ENCODE measurements around the gene DNAH5. TPM values are rescaled to one million over a fixed set of nuclear protein-coding genes. Genes with fewer than 3 reads are reported as not detected.

Gene DNAH5
- total and polyA plus RNA-seq, 2 donors (not counting 3 experiments of a cell fraction or from before 2014, with no cell fraction given): 0.23 to 1.7 TPM

DNA sequence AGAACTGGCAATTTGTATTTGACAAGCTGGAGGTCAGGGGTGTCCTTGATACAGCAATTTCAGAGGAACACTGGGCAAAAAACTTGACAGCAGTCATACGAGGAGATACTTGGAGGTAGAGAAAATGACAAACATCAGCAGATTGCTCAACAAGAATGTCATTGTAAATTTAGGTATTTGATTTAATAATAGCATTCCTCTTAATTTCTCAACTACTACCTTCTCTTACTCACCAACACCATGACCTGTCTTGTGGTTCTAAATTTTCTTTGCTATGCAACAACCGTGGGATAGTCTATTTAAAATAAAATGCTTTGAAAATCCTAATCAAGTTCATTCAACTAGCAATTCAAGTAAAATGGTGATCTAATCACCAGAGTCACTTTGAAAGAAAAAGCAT, 128.4 kb downstream of the DNAH5 start:
- Histone ChIP-seq H3K4me1 (ENCODE audit: control insufficient read depth, extremely low read depth, insufficient read depth, low read length) (no peaks in the 10 kb centered on the region), H3K27me3 (ENCODE audit: control insufficient read depth in 2 of 2, insufficient read depth in 2 of 2, low read length in 2 of 2) (no peaks in the 10 kb centered on the region), H3K36me3 (ENCODE audit: control insufficient read depth in 2 of 2, extremely low read depth in 1 of 2, insufficient read depth in 2 of 2, low read length in 2 of 2) (no peaks in the 10 kb centered on the region), H2AFZ (ENCODE audit: low read depth, low read length) (no peak overlapping the region), H4K20me1 (replicated peaks; ENCODE audit: control insufficient read depth, extremely low read depth, insufficient read depth, low read length) (no peaks in the 10 kb centered on the region), H3K4me3 (replicated peaks in 1 of 3; ENCODE audit: insufficient read depth in 1 of 3, low read depth in 1 of 3, low read length in 3 of 3) (no peak overlapping the region), H3K9ac (replicated peaks; ENCODE audit: extremely low read depth, insufficient read depth, low read length) (no peak overlapping the region), H3K9me1 (replicated peaks; ENCODE audit: control insufficient read depth, extremely low read depth, insufficient read depth, low read length) (no peaks in the 10 kb centered on the region), H3K27ac (ENCODE audit: insufficient read depth, low read depth, low read length) (no peak overlapping the region), H3K4me2 (ENCODE audit: insufficient read depth, low read length) (no peak overlapping the region), H3K9me3 (replicated peaks; ENCODE audit: control insufficient read depth, insufficient read depth, low read length) (no peaks in the 10 kb centered on the region), H3K79me2 (ENCODE audit: control insufficient read depth, insufficient read depth, low read length) (no peaks in the 10 kb centered on the region)
- intact Hi-C loops (cut with micrococcal nuclease) (no loop called here), dilution Hi-C loops (cut with MboI; ENCODE audit: extremely low pct_ligation_motif_present, low sequenced_read_pairs) (no loop called here)
- FAIRE-seq: no peak
- no TSS peak for BruUV-seq (replicated peaks)
- TF ChIP-seq, protein P1, sequence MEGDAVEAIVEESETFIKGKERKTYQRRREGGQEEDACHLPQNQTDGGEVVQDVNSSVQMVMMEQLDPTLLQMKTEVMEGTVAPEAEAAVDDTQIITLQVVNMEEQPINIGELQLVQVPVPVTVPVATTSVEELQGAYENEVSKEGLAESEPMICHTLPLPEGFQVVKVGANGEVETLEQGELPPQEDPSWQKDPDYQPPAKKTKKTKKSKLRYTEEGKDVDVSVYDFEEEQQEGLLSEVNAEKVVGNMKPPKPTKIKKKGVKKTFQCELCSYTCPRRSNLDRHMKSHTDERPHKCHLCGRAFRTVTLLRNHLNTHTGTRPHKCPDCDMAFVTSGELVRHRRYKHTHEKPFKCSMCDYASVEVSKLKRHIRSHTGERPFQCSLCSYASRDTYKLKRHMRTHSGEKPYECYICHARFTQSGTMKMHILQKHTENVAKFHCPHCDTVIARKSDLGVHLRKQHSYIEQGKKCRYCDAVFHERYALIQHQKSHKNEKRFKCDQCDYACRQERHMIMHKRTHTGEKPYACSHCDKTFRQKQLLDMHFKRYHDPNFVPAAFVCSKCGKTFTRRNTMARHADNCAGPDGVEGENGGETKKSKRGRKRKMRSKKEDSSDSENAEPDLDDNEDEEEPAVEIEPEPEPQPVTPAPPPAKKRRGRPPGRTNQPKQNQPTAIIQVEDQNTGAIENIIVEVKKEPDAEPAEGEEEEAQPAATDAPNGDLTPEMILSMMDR (IDR thresholded peaks at IDR 0.05; ENCODE audit: extremely low read depth in 1 of 2, insufficient read depth in 1 of 2, low read depth in 1 of 2, low read length in 2 of 2): no peak
- TF ChIP-seq POLR2A (IDR thresholded peaks at IDR 0.05; ENCODE audit: low read depth, low read length) (no peak), EZH2 (IDR thresholded peaks at IDR 0.05; ENCODE audit: borderline replicate concordance, low read depth, low read length, severe bottlenecking) (no peak), POLR2AphosphoS5 (IDR thresholded peaks at IDR 0.05; ENCODE audit: insufficient read depth, low read depth, low read length) (no peak), GATA2 (IDR thresholded peaks at IDR 0.05; ENCODE audit: insufficient read depth, insufficient read length, low read depth, low read length) (no peak), JUN (IDR thresholded peaks at IDR 0.05; ENCODE audit: borderline replicate concordance, insufficient read depth, insufficient read length, low read depth) (no peak), MYC (IDR thresholded peaks at IDR 0.05; ENCODE audit: low read depth, low read length) (no peak), FOS (IDR thresholded peaks at IDR 0.05; ENCODE audit: borderline replicate concordance, insufficient read depth, low read length) (no peak)
- TF ChIP-seq, protein P2, sequence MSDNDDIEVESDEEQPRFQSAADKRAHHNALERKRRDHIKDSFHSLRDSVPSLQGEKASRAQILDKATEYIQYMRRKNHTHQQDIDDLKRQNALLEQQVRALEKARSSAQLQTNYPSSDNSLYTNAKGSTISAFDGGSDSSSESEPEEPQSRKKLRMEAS (IDR thresholded peaks at IDR 0.05; ENCODE audit: insufficient read depth, insufficient read length): no peak
- no peak for DNase-seq (ENCODE audit: low read depth, low spot score)
- POLR2A ChIA-PET: no interaction called here
- CTCF ChIA-PET: no interaction called here

Data from endothelial cell of umbilical vein (primary cell).